Prostate gland (tissue), 2 donors: ENCODE measurements around the gene CHCHD4. TPM values are rescaled to one million over a fixed set of nuclear protein-coding genes. Genes with fewer than 3 reads are reported as not detected.

Experiments used
- DNase-seq: peaks from one replicate; pipeline ENCODE4 v3.0.0-alpha.2; 2019; ENCODE audit warnings: low spot score
- H3K27ac ChIP-seq, 2 donors: fragments of 200-600 bp; sonication (generic); 2 replicates each; pipeline ENCODE4 v1.5.1; 2017 to 2019
- H3K27me3 ChIP-seq: fragments of 200-600 bp; sonication (generic); replicated peaks from 2 replicates; pipeline ENCODE4 v1.5.1; 2019; ENCODE audit not compliant: insufficient read depth
- H3K36me3 ChIP-seq, 2 donors: fragments of 200-600 bp; sonication (generic); 1 replicate in 1 of 2; 2 replicates in 1 of 2; pipeline versions ENCODE4 v1.5.1 to v1.8.1; 2017 to 2019
- H3K4me1 ChIP-seq: fragments of 200-600 bp; sonication (generic); replicated peaks from 2 replicates; pipeline ENCODE4 v1.5.1; 2019
- H3K4me3 ChIP-seq, 2 donors: fragments of 200-600 bp; sonication (generic); 2 replicates each; pipeline ENCODE4 v1.5.1; 2017 to 2019
- H3K9me3 ChIP-seq: fragments of 200-600 bp; sonication (generic); 2 replicates; pipeline ENCODE4 v1.5.1; 2017
- CTCF ChIP-seq, 4 experiments: fragments of 200-600 bp in 2 of 4; fragments of 450-650 bp in 2 of 4; sonication (generic) in 2 of 4; IDR thresholded peaks; 1 replicate in 3 of 4; 2 replicates in 1 of 4; pipeline ENCODE4 v1.5.1; 2016 to 2019; ENCODE audit warnings: antibody characterized with exemption in 4 of 4, mild to moderate bottlenecking in 2 of 4, moderate library complexity in 2 of 4
- POLR2A ChIP-seq: fragments of 450-650 bp; IDR thresholded peaks from one replicate; pipeline ENCODE4 v1.6.1; 2016; ENCODE audit warnings: antibody characterized with exemption, mild to moderate bottlenecking
- POLR2AphosphoS5 ChIP-seq: sonication (generic); formaldehyde crosslinking; IDR thresholded peaks from one replicate; pipeline ENCODE4 v1.6.1; 2017; ENCODE audit warnings: antibody characterized with exemption
- WGBS: methylation state at CpG from one replicate; pipeline ENCODE4 v1.1.5; 2018; 5-methylcytosine and 5-hydroxymethylcytosine counted together
- intact Hi-C: fragments of 100-400 bp; cut with DNase I; formaldehyde crosslinking; loops from one replicate; pipeline ENCODE4 v1.14.2; 2022
- total RNA-seq, 2 donors: library from RNA; depleted of rRNA; stranded (reverse); fragments of >200 nt; gene quantifications; one replicate each; pipeline ENCODE4 v1.1.0, GENCODE V29; 2016

CHCHD4 gene
- total RNA-seq, 2 donors from 2014 or later = 12.1 to 14.8 TPM

- Histone ChIP-seq H3K4me3 (no peak overlapping the region), H3K9me3 (no peaks in the 10 kb centered on the region), H3K27ac (no peak overlapping the region), H3K36me3 (peaks cover 29 to 42% of the 10 kb centered on the region in 2 donors), H3K27me3 (no peaks in the 10 kb centered on the region), H3K4me1 (no peaks in the 10 kb centered on the region)
- intact Hi-C loops = no loop called here
- DNase-seq = no peak
- WGBS = 91% methylated on average over 5 of the region's 5 CpGs
- no peak for TF ChIP-seq CTCF (IDR thresholded peaks at IDR 0.05)
- TF ChIP-seq POLR2A = no peak
- no peak for TF ChIP-seq POLR2AphosphoS5
These were observed 9.2 kb upstream of the CHCHD4 start for GRCh38 chr3:14133876-14134275.

GRCh38 chr3:14133188-14133800 lies 8.6 kb upstream of the CHCHD4 start:
- H3K27me3 ChIP-seq = no peaks in the 10 kb centered on the region
- no peaks in the 10 kb centered on the region for H3K9me3 ChIP-seq
- TF ChIP-seq POLR2A = no peak
- TF ChIP-seq POLR2AphosphoS5 = no peak
- TF ChIP-seq CTCF (IDR thresholded peaks at IDR 0.05) = no peak
- H3K4me3 ChIP-seq = no peak overlapping the region
- H3K36me3 ChIP-seq = peaks cover 29 to 42% of the 10 kb centered on the region in 2 donors
- intact Hi-C loops = no loop called here
- H3K4me1 ChIP-seq = no peaks in the 10 kb centered on the region
- no peak for DNase-seq
- no peak overlapping the region for H3K27ac ChIP-seq
- WGBS = 89% methylated on average over 9 of the region's 10 CpGs

- Histone ChIP-seq H3K4me3 (no peak overlapping the region), H3K36me3 (peaks cover 29 to 42% of the 10 kb centered on the region in 2 donors), H3K4me1 (no peaks in the 10 kb centered on the region), H3K27ac (no peak overlapping the region), H3K27me3 (no peaks in the 10 kb centered on the region), H3K9me3 (no peaks in the 10 kb centered on the region)
- DNase-seq = no peak
- WGBS = 94% methylated on average over 6 of the region's 6 CpGs
- TF ChIP-seq CTCF (IDR thresholded peaks at IDR 0.05) (no peak), POLR2AphosphoS5 (no peak), POLR2A (no peak)
- intact Hi-C loops = no loop called here
These were observed 8.0 kb upstream of the CHCHD4 start for GRCh38 chr3:14132689-14133088.

GRCh38 chr3:14132120-14132519 lies 7.5 kb upstream of the CHCHD4 start:
- Histone ChIP-seq H3K4me3 (no peak overlapping the region), H3K27ac (no peak overlapping the region), H3K27me3 (no peaks in the 10 kb centered on the region), H3K36me3 (peaks cover 24 to 42% of the 10 kb centered on the region in 2 donors), H3K4me1 (no peaks in the 10 kb centered on the region), H3K9me3 (no peaks in the 10 kb centered on the region)
- DNase-seq = no peak
- intact Hi-C loops = no loop called here
- TF ChIP-seq POLR2AphosphoS5 = no peak
- 96% methylated on average over 8 of the region's 8 CpGs for WGBS

GRCh38 chr3:14131134-14131533 lies 6.5 kb upstream of the CHCHD4 start:
- 74% methylated on average over 5 of the region's 5 CpGs for WGBS
- H3K36me3 ChIP-seq = peaks cover 24 to 42% of the 10 kb centered on the region in 2 donors
- no peaks in the 10 kb centered on the region for H3K27me3 ChIP-seq
- peaks cover 8% of the 10 kb centered on the region for H3K4me1 ChIP-seq
- H3K27ac ChIP-seq = no peak overlapping the region
- H3K4me3 ChIP-seq = no peak overlapping the region
- intact Hi-C loops = no loop called here
- no peaks in the 10 kb centered on the region for H3K9me3 ChIP-seq
- DNase-seq = no peak
- TF ChIP-seq POLR2A (no peak), CTCF (IDR thresholded peaks at IDR 0.05) (no peak), POLR2AphosphoS5 (no peak)
